HG02642 (cell line): ENCODE measurements around the gene TMEM119.
"Not testable (repeated sequence)": the region's sequence is repeated elsewhere in the genome, so short reads cannot be mapped to it uniquely, and the experiment has no call there.

Experiments used
- ATAC-seq: cut with Tn5 transposase; IDR thresholded peaks from one replicate; pipeline ENCODE4 v1.9.1; 2021; ENCODE audit warnings: mild to moderate bottlenecking; ENCODE audit not compliant: unreplicated experiment, poor library complexity

The TMEM119 gene

GRCh38 chr12:108635201-108635996, 37.5 kb upstream of the TMEM119 start:
- peak; percentile 45 for ATAC-seq

DNA sequence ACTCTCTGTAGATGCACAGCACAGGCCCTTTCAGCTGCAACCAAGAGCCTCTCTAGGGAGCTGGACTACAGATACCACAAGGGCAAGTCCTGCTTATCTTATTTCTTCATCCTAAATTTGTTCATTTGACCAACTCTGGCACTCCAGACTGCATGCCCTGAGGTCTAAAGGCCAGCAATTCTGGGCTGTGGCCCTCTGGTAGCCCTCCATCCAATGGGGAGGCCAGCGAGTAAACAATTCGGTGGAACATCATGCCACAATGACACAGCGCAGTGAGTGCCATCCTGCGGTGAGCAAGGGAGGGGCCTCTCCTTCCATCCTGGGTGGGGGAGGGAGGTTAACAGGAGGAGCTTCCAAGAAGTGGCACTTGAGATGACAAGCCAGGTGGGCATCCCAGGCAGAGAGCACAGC, 36.5 kb upstream of the TMEM119 start:
- no peak for ATAC-seq

- peak; percentile 59 for ATAC-seq
These were observed 35.8 kb upstream of the TMEM119 start, which contains the start of gene SELPLG for GRCh38 chr12:108633534-108634248. Gene SELPLG, minus strand, starts transcription at chr12:108633894. Its CDS starts 9,587 bp downstream, at chr12:108624307.

DNA sequence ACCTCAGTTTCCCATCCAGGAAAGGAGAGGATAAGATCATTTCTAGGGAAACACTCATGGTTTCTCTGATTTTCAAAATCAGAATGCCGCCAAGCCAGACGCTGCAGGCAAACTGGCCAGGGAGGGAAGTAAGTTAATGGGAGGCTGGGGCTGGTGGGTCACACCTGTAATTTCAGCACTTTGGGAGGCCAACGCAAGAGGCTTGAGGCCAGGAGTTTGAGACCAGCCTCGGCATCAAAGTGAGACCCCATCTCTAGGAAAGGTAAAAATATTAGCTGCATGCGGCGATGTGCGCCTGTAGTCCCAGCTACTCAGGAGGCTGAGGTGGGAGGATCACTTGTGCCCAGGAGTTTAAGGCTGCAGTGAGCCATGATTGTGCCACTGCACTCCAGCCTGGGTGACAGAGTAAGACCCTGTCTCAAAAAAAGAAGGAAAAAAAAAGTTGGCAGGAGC, 35.2 kb upstream of the TMEM119 start:
- ATAC-seq, result no peak

DNA sequence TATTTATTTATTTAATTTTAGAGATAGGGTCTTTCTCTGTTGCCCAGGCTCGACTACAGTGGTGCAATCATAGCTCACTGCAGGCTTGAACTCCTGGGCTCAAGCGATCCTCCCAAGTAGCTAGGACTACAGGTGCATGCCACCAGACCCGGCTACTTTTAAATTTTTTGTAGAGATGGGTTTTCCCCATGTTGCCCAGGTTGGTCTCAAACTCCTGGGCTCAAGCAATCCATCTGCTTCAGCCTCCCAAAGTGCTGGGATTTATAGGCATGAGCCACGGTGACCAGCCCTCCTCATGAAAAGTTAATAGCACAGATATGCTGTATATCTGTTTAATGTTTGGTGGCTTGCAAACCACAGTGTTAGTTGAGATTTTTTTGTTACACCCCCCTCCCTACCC, 33.4 kb upstream of the TMEM119 start:
- ATAC-seq, result not testable (repeated sequence)

GRCh38 chr12:108630481-108631207, 32.8 kb upstream of the TMEM119 start:
- ATAC-seq, result no peak

DNA sequence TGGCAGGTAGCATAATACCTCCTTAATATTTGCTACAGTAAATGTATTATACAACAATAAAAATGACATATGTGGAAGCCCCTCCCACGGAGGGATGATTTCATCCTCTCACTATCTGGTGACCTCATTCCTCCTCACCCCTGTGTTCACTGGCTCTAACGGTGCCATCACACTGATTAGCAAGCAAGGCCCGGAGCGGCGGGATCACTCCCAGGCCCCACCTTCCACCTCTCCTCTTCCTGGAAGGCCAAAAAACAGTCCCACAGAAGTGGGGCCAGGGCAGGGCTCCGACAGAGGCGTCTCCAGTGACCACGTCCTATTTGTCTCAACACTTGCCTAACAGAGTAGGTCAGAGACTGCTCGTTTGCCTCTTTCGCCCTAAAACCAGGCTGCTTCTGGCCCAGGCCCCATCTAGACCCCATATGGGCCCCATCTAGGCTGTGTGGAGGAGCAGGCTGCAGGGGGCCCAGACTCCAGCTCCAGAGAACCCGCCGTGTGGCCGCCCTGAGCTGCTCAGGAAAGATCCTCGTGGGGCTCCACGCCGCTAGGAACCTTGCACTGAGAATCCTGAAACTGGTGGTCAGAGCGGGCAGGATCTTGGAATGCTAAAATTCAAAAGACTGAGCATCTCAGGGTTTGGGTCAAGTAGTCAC, 32.1 kb upstream of the TMEM119 start:
- ATAC-seq, result no peak

GRCh38 chr12:108629151-108629550, 31.3 kb upstream of the TMEM119 start:
- no peak for ATAC-seq

- no peak for ATAC-seq
These were observed 29.4 kb upstream of the TMEM119 start for GRCh38 chr12:108627134-108627920.

DNA sequence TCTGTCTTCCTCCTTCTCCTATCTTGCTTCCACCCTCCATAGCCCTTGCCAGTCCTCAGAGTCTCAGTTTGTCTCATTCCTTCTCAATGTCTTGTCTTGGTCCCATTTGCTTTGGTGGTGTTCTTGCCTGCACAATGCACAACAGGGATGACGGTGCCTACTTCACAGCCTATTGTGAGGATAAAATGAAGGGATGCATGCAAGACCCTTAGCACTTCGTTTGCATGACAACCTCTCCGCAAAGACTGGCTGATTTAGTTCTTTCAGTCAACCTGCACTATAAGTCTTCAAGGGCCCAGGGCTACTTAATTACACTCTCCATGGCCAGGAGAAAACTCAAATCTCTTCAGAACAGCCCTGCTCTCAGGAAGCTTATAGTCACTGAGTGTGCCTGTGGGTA, 27.3 kb upstream of the TMEM119 start:
- no peak for ATAC-seq

GRCh38 chr12:108623577-108623976, 25.7 kb upstream of the TMEM119 start:
- ATAC-seq, result no peak

GRCh38 chr12:108622921-108623514, 25.1 kb upstream of the TMEM119 start:
- ATAC-seq, result no peak

- no peak for ATAC-seq
These were observed 24.5 kb upstream of the TMEM119 start for GRCh38 chr12:108622421-108622820.

GRCh38 chr12:108621161-108621560, 23.3 kb upstream of the TMEM119 start:
- no peak for ATAC-seq

DNA sequence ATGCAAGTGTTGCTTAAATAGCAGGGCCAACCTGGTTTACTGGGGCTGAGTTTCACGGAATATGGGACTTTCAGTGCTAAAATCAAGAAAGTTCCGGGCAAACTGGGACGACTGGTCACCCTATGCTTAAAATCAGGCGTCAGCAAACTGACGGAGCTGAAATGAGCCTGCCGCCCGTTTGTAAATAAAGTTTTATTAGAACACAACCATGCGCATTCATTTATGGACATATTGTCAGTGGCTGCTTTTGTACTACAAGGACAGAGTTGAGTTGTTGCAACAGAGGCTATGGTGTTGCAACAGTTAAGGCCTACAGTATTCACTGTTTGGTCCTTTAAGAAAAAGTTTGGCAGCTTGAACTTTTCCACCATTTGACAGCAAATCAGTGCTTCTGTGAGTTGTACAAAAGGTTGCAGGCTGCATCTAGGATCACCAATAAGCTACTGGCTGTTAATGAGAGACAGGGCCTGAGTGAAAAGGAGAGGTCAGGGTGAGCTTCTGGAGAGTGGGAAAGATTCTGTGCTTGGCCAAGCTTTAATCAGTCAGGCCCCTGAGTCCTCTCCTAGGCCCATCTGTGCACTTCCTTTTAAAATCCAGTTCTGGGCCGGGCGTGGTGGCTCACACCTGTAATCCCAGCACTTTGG, 22.5 kb upstream of the TMEM119 start:
- ATAC-seq, result no peak

- no peak for ATAC-seq
These were observed 21.7 kb upstream of the TMEM119 start for GRCh38 chr12:108619369-108620160.

DNA sequence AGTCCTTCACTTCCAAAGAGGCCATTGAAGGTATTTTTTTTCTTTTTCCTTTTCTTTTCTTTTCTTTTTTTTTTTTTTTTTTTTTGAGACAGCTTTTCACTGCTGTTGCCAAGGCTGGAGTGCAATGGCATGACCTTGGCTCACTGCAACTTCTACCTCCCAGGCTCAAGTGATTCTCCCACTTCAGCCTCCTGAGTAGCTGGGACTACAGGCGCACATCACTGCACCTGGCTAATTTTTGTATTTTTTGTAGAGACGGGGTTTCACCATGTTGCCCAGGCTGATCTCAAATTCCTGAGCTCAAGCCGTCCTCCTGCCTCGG, 21.0 kb upstream of the TMEM119 start:
- not testable (repeated sequence) for ATAC-seq
